Astrocyte (in vitro differentiated cells and primary cell): ENCODE results near the gene ATP8B1. TPM values are rescaled to one million over a fixed set of nuclear protein-coding genes. Genes with fewer than 3 reads are reported as not detected.
A peak's percentile ranks its signal among the peaks of the same experiment; 100 is the strongest.

Experiments used
- DNase-seq: peaks from one replicate; pipeline ENCODE4 v3.0.0-alpha.2; 2010; ENCODE audit warnings: low read depth
- FAIRE-seq: peaks from 2 replicates; lab custom pipeline; 2011; peaks lifted over from hg19 to GRCh38; lab: Jason Lieb, UNC
- H2AFZ ChIP-seq: 2 replicates; pipeline ENCODE4 v1.6.0; 2012; ENCODE audit warnings: low read depth, low read length, inconsistent platforms
- H3K27ac ChIP-seq: 2 replicates; pipeline ENCODE4 v1.5.1; 2011; ENCODE audit warnings: low read depth, low read length, inconsistent platforms
- H3K27me3 ChIP-seq: 2 replicates; pipeline ENCODE4 v1.6.0; 2011; ENCODE audit warnings: low read length, inconsistent platforms; ENCODE audit not compliant: insufficient read depth
- H3K36me3 ChIP-seq: 2 replicates; pipeline ENCODE4 v1.5.1; 2011; ENCODE audit warnings: low read length, inconsistent platforms; ENCODE audit not compliant: insufficient read depth
- H3K4me1 ChIP-seq: 2 replicates; pipeline ENCODE4 v1.5.1; 2011; ENCODE audit warnings: low read length, inconsistent platforms; ENCODE audit not compliant: insufficient read depth
- H3K4me2 ChIP-seq: 2 replicates; pipeline ENCODE4 v1.6.0; 2012; ENCODE audit warnings: low read length, inconsistent platforms
- H3K4me3 ChIP-seq: 2 replicates; pipeline ENCODE4 v1.5.1; 2011; ENCODE audit warnings: low read depth, mild to moderate bottlenecking, low read length, inconsistent platforms; ENCODE audit not compliant: insufficient read depth
- H3K79me2 ChIP-seq: 2 replicates; pipeline ENCODE4 v1.6.0; 2012; ENCODE audit warnings: mild to moderate bottlenecking, low read length, inconsistent platforms; ENCODE audit not compliant: insufficient read depth
- H3K9ac ChIP-seq: 2 replicates; pipeline ENCODE4 v1.6.0; 2012; ENCODE audit warnings: mild to moderate bottlenecking, low read length, inconsistent platforms
- H3K9me3 ChIP-seq: 2 replicates; pipeline ENCODE4 v1.5.1; 2012; ENCODE audit warnings: low read depth, mild to moderate bottlenecking, low read length, inconsistent platforms; ENCODE audit not compliant: insufficient read depth
- H4K20me1 ChIP-seq: 2 replicates; pipeline ENCODE4 v1.6.0; 2012; ENCODE audit warnings: low read length, inconsistent platforms; ENCODE audit not compliant: insufficient read depth
- H3K27ac Mint-ChIP-seq: one replicate; pipeline ENCODE4 v1.8.0; 2021; ENCODE audit warnings: mild to moderate bottlenecking, mixed read lengths; ENCODE audit not compliant: unreplicated experiment
- H3K27me3 Mint-ChIP-seq: one replicate; pipeline ENCODE4 v1.8.0; 2021; ENCODE audit warnings: low read depth, mixed read lengths; ENCODE audit not compliant: unreplicated experiment
- H3K36me3 Mint-ChIP-seq: one replicate; pipeline ENCODE4 v1.8.0; 2021; ENCODE audit warnings: low read depth, mixed read lengths; ENCODE audit not compliant: unreplicated experiment
- H3K4me1 Mint-ChIP-seq: one replicate; pipeline ENCODE4 v1.8.0; 2021; ENCODE audit warnings: low read depth, mixed read lengths; ENCODE audit not compliant: unreplicated experiment
- H3K4me3 Mint-ChIP-seq: one replicate; pipeline ENCODE4 v1.8.0; 2021; ENCODE audit warnings: mild to moderate bottlenecking, moderate library complexity, mixed read lengths; ENCODE audit not compliant: unreplicated experiment
- H3K9me3 Mint-ChIP-seq: one replicate; pipeline ENCODE4 v1.8.0; 2021; ENCODE audit warnings: mild to moderate bottlenecking, mixed read lengths; ENCODE audit not compliant: unreplicated experiment
- EZH2 ChIP-seq: IDR thresholded peaks from 2 replicates; pipeline ENCODE4 v1.6.1; 2012; ENCODE audit warnings: mild to moderate bottlenecking, low read length, inconsistent platforms; ENCODE audit not compliant: insufficient read depth
- total RNA-seq: library from RNA; stranded (reverse); gene quantifications from 2 replicates; pipeline ENCODE4 v1.2.1, GENCODE V29; 2021
- TF ChIP-seq, protein P1 (sequence below): IDR thresholded peaks from 2 replicates; pipeline ENCODE4 v1.5.1; 2011; ENCODE audit warnings: low read depth, mild to moderate bottlenecking, inconsistent platforms, low read length, moderate library complexity; ENCODE audit not compliant: insufficient read depth

Gene ATP8B1
- total RNA-seq, 1 donor from 2014 or later, result 10.4 TPM

DNA sequence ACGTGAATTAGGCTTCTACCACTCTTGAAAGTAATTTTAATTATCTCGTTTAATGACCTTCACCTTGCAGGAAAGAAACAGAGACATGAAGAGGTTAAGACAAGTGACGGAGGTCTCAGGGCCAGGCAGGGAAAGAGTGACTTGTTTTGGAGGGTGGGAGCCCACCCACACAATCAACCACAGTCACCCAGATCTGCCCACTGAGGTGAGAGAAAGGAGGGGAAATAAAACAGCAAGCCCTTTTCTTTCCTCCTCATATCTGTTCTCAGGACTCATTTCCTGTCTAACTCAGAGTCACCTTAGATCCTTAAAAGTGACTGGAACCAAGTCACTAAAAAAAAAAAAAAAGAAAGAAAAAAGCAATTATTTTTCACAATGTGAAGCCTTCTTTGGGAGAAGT is 26.8 kb downstream of the ATP8B1 start:
- Mint-ChIP-seq H3K27ac (no peak overlapping the region), H3K4me1 (peaks cover 28% of the 10 kb centered on the region), H3K27me3 (no peaks in the 10 kb centered on the region), H3K36me3 (no peaks in the 10 kb centered on the region), H3K9me3 (no peaks in the 10 kb centered on the region), H3K4me3 (no peak overlapping the region)
- Histone ChIP-seq H3K4me3 (no peak overlapping the region), H3K79me2 (peaks cover 85% of the 10 kb centered on the region), H3K4me1 (peaks cover 34% of the 10 kb centered on the region), H2AFZ (no peak overlapping the region), H3K4me2 (peak overlapping the region; percentile 49), H3K9me3 (no peaks in the 10 kb centered on the region), H3K9ac (no peak overlapping the region), H3K27ac (peak overlapping the region; percentile 21), H4K20me1 (peaks cover 28% of the 10 kb centered on the region), H3K27me3 (no peaks in the 10 kb centered on the region), H3K36me3 (no peaks in the 10 kb centered on the region)
- DNase-seq (no peak), FAIRE-seq (no peak)
- TF ChIP-seq, protein P1, sequence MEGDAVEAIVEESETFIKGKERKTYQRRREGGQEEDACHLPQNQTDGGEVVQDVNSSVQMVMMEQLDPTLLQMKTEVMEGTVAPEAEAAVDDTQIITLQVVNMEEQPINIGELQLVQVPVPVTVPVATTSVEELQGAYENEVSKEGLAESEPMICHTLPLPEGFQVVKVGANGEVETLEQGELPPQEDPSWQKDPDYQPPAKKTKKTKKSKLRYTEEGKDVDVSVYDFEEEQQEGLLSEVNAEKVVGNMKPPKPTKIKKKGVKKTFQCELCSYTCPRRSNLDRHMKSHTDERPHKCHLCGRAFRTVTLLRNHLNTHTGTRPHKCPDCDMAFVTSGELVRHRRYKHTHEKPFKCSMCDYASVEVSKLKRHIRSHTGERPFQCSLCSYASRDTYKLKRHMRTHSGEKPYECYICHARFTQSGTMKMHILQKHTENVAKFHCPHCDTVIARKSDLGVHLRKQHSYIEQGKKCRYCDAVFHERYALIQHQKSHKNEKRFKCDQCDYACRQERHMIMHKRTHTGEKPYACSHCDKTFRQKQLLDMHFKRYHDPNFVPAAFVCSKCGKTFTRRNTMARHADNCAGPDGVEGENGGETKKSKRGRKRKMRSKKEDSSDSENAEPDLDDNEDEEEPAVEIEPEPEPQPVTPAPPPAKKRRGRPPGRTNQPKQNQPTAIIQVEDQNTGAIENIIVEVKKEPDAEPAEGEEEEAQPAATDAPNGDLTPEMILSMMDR, result no peak
- no peak for TF ChIP-seq EZH2

DNA sequence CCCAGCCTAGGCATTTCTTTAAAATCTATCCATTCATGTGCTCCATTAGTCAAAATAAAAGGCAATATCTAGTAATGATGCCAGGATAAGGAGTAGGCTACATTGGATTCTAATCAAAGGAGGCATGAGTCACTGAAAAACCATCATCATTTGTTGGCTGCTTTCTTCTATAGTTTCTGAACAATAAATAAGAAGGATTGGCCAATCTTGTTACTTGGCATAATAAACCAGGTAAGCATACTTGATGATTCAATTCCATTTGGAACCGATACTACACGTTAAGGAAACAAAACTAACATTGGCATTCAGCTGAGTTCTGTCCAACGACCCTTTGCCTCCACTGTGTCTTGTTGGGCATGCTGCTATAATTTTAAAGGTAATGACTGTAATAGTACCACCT is 27.2 kb downstream of the ATP8B1 start:
- H3K27me3 ChIP-seq, result no peaks in the 10 kb centered on the region
- FAIRE-seq (peak; percentile 13), DNase-seq (peak; percentile 61)
- H3K27me3 Mint-ChIP-seq, result no peaks in the 10 kb centered on the region
- peaks cover 28% of the 10 kb centered on the region for H4K20me1 ChIP-seq
- H3K79me2 ChIP-seq, result peaks cover 88% of the 10 kb centered on the region
- no peaks in the 10 kb centered on the region for H3K9me3 ChIP-seq
- H3K4me3 ChIP-seq, result no peak overlapping the region
- no peak for TF ChIP-seq EZH2
- TF ChIP-seq, protein P1, result no peak
- H3K4me3 Mint-ChIP-seq, result no peak overlapping the region
- H3K27ac Mint-ChIP-seq, result no peak overlapping the region
- no peaks in the 10 kb centered on the region for H3K36me3 Mint-ChIP-seq
- H2AFZ ChIP-seq, result no peak overlapping the region
- H3K36me3 ChIP-seq, result no peaks in the 10 kb centered on the region
- no peaks in the 10 kb centered on the region for H3K9me3 Mint-ChIP-seq
- H3K9ac ChIP-seq, result no peak overlapping the region
- H3K4me2 ChIP-seq, result peak overlapping the region; percentile 49
- H3K4me1 ChIP-seq, result peaks cover 30% of the 10 kb centered on the region
- H3K27ac ChIP-seq, result peak overlapping the region; percentile 21
- peaks cover 26% of the 10 kb centered on the region for H3K4me1 Mint-ChIP-seq

DNA sequence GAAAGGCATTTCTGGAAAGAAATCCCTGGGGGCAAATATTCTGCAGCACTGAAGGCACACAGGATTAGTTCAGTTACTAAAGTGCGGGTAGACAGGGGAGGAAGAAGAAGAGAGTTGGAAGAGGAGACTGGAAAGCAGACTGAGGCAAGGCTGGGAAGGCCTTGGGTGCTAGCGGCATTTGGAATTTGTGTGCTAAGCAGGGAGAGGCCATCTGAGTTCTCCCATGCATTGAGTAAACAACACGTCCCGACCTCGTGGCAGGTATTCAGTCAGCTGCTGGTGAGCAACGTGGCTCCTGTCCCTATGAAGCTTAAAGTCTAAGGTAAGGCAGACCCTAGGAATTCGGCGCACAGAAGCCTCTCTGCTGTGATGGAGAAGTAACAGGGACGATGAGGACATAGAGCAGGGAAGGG is 30.7 kb downstream of the ATP8B1 start:
- Histone ChIP-seq H3K36me3 (no peaks in the 10 kb centered on the region), H4K20me1 (peaks cover 50% of the 10 kb centered on the region), H3K9ac (no peak overlapping the region), H3K4me3 (no peak overlapping the region), H3K27me3 (no peaks in the 10 kb centered on the region), H3K9me3 (no peaks in the 10 kb centered on the region), H2AFZ (no peak overlapping the region), H3K27ac (no peak overlapping the region), H3K4me2 (no peak overlapping the region), H3K79me2 (peaks cover 94% of the 10 kb centered on the region), H3K4me1 (peaks cover 22% of the 10 kb centered on the region)
- no peaks in the 10 kb centered on the region for H3K9me3 Mint-ChIP-seq
- no peak overlapping the region for H3K4me3 Mint-ChIP-seq
- no peaks in the 10 kb centered on the region for H3K36me3 Mint-ChIP-seq
- FAIRE-seq (no peak), DNase-seq (no peak)
- H3K4me1 Mint-ChIP-seq, result peaks cover 11% of the 10 kb centered on the region
- H3K27ac Mint-ChIP-seq, result no peak overlapping the region
- TF ChIP-seq, protein P1, result no peak
- TF ChIP-seq EZH2, result no peak
- no peaks in the 10 kb centered on the region for H3K27me3 Mint-ChIP-seq
